ENCODE results near the gene MX2. TPM values are rescaled to one million over a fixed set of nuclear protein-coding genes. Genes with fewer than 3 reads are reported as not detected.
"Not testable (repeated sequence)": the region's sequence is repeated elsewhere in the genome, so short reads cannot be mapped to it uniquely, and the experiment has no call there.

The MX2 gene
- 1 to 10 TPM; 1.7 to 4.9 TPM for total RNA-seq

- peak within 1 kb of the TSS; percentile 28 to 30 for H3K27ac ChIP-seq
- TF ChIP-seq POLR2AphosphoS5 (IDR thresholded peaks at IDR 0.05) (no peak), POLR2A (IDR thresholded peaks at IDR 0.05) (peak; percentile 19), CTCF (IDR thresholded peaks at IDR 0.05) (no peak)
- DNase-seq (ENCODE audit: low spot score) = no peak
- no peaks in the 10 kb centered on the region for H3K4me1 ChIP-seq (replicated peaks)
- peak within 1 kb of the TSS in 1 of 2 donors; percentile 5 for H3K4me3 ChIP-seq
- H3K9me3 ChIP-seq = no peaks in the 10 kb centered on the region
- no peaks in the 10 kb centered on the region for H3K27me3 ChIP-seq (replicated peaks; ENCODE audit: insufficient read depth)
- intact Hi-C loops (cut with DNase I) = no loop called here
- no peaks in the 10 kb centered on the region for H3K36me3 ChIP-seq
- WGBS = 61% methylated on average over 24 of the region's 24 CpGs
Measured at GRCh38 chr21:41361786-41362604, at the start of gene MX2. TSS of gene MX2 (plus strand) at chr21:41362027. CDS start at chr21:41376907, 14,880 bp downstream.

GRCh38 chr21:41313285-41314164, 48.3 kb upstream of the MX2 start:
- peak; percentile 19 for TF ChIP-seq POLR2AphosphoS5 (IDR thresholded peaks at IDR 0.05)
- DNase-seq (ENCODE audit: low spot score); H3K27ac ChIP-seq; H3K4me1 ChIP-seq (replicated peaks); H3K36me3 ChIP-seq; H3K27me3 ChIP-seq (replicated peaks; ENCODE audit: insufficient read depth); intact Hi-C loops (cut with DNase I); H3K9me3 ChIP-seq; H3K4me3 ChIP-seq: not testable (repeated sequence)
- WGBS = 84% methylated on average over 5 of the region's 8 CpGs

- Histone ChIP-seq H3K4me1 (replicated peaks) (peaks cover 3% of the 10 kb centered on the region), H3K4me3 (peak overlapping the region in 1 of 2 donors; percentile 49), H3K27me3 (replicated peaks; ENCODE audit: insufficient read depth) (no peaks in the 10 kb centered on the region), H3K36me3 (no peaks in the 10 kb centered on the region), H3K27ac (peak overlapping the region; percentile 81 to 85), H3K9me3 (no peaks in the 10 kb centered on the region)
- no peak for TF ChIP-seq POLR2AphosphoS5 (IDR thresholded peaks at IDR 0.05)
- TF ChIP-seq POLR2A (IDR thresholded peaks at IDR 0.05) = no peak
- TF ChIP-seq CTCF (IDR thresholded peaks at IDR 0.05) = no peak
- no peak for DNase-seq (ENCODE audit: low spot score)
- WGBS = 92% methylated on average over 6 of the region's 6 CpGs
- intact Hi-C loops (cut with DNase I) = no loop called here
Measured at GRCh38 chr21:41315726-41316125, 46.1 kb upstream of the MX2 start.

- no peak for TF ChIP-seq CTCF (IDR thresholded peaks at IDR 0.05)
- intact Hi-C loops (cut with DNase I) = no loop called here
- no peak for DNase-seq (ENCODE audit: low spot score)
- WGBS = 7% methylated on average over 26 of the region's 55 CpGs
- Histone ChIP-seq H3K36me3 (no peaks in the 10 kb centered on the region), H3K4me1 (replicated peaks) (peaks cover 7% of the 10 kb centered on the region), H3K9me3 (no peaks in the 10 kb centered on the region), H3K27me3 (replicated peaks; ENCODE audit: insufficient read depth) (no peaks in the 10 kb centered on the region), H3K27ac (peak within 1 kb of the TSS; percentile 81 to 85), H3K4me3 (peak within 1 kb of the TSS; percentile 35 to 49)
Measured at GRCh38 chr21:41316200-41317062, 45.4 kb upstream of the MX2 start, which contains the start of gene FAM3B. TSS of gene FAM3B (plus strand) at chr21:41316801. CDS start at chr21:41316880, 79 bp downstream.

GRCh38 chr21:41317063-41317392, 44.8 kb upstream of the MX2 start:
- WGBS = 22% methylated on average over 19 of the region's 19 CpGs
- H3K27ac ChIP-seq = peak overlapping the region; percentile 81 to 85
- peaks cover 12% of the 10 kb centered on the region for H3K4me1 ChIP-seq (replicated peaks)
- H3K4me3 ChIP-seq = peak overlapping the region; percentile 35 to 49
- no peaks in the 10 kb centered on the region for H3K36me3 ChIP-seq
- no peak for DNase-seq (ENCODE audit: low spot score)
- no peak for TF ChIP-seq POLR2A (IDR thresholded peaks at IDR 0.05)
- no peak for TF ChIP-seq POLR2AphosphoS5 (IDR thresholded peaks at IDR 0.05)
- TF ChIP-seq CTCF (IDR thresholded peaks at IDR 0.05) = no peak
- H3K9me3 ChIP-seq = no peaks in the 10 kb centered on the region
- intact Hi-C loops (cut with DNase I) = no loop called here
- H3K27me3 ChIP-seq (replicated peaks; ENCODE audit: insufficient read depth) = no peaks in the 10 kb centered on the region
